RWPE2 (cell line): ENCODE data around the gene SLC24A3.

Source experiments
- ATAC-seq: fragments of 200-7000 bp; cut with Tn5 transposase; 3 replicates; pipeline ENCODE4 v1.9.1; 2021; ENCODE audit warnings: low read depth
- DNase-seq: peaks from one replicate; pipeline ENCODE4 v3.0.0-alpha.2; 2020; ENCODE audit warnings: low spot score
- H3K27ac ChIP-seq: fragments of 450-650 bp; 2 replicates; pipeline ENCODE4 v1.5.1; 2017; ENCODE audit warnings: mild to moderate bottlenecking; ENCODE audit not compliant: poor library complexity, severe bottlenecking
- H3K27me3 ChIP-seq: fragments of 250-450 bp; sonication (Bioruptor Pico); 2 replicates; pipeline ENCODE4 v1.5.1; 2021; ENCODE audit warnings: mild to moderate bottlenecking, moderate library complexity; ENCODE audit not compliant: insufficient read depth, poor library complexity, severe bottlenecking
- H3K36me3 ChIP-seq: fragments of 250-450 bp; sonication (Bioruptor Pico); 2 replicates; pipeline ENCODE4 v1.5.1; 2020; ENCODE audit warnings: low read depth, mild to moderate bottlenecking, moderate library complexity
- H3K4me1 ChIP-seq: fragments of 250-450 bp; sonication (Bioruptor Pico); 2 replicates; pipeline ENCODE4 v1.5.1; 2021; ENCODE audit warnings: mild to moderate bottlenecking, moderate library complexity; ENCODE audit not compliant: insufficient read depth, poor library complexity, severe bottlenecking
- H3K4me3 ChIP-seq: fragments of 250-450 bp; sonication (Bioruptor Pico); 2 replicates; pipeline ENCODE4 v1.5.1; 2021; ENCODE audit warnings: mild to moderate bottlenecking, moderate library complexity; ENCODE audit not compliant: severe bottlenecking
- H3K9me3 ChIP-seq: fragments of 250-450 bp; sonication (Bioruptor Pico); 2 replicates; pipeline ENCODE4 v1.5.1; 2021; ENCODE audit warnings: mild to moderate bottlenecking, moderate library complexity; ENCODE audit not compliant: severe bottlenecking
- TF ChIP-seq, protein P1 (sequence below): fragments of 450-650 bp; IDR thresholded peaks from one replicate; pipeline ENCODE4 v1.5.1; 2017; ENCODE audit warnings: mild to moderate bottlenecking, moderate library complexity; ENCODE audit not compliant: poor library complexity, severe bottlenecking

SLC24A3 gene

GRCh38 chr20:19457611-19458010 is 245.2 kb downstream of the SLC24A3 start:
- Histone ChIP-seq H3K9me3 (no peaks in the 10 kb centered on the region), H3K27ac (no peak overlapping the region), H3K4me1 (no peaks in the 10 kb centered on the region), H3K27me3 (no peaks in the 10 kb centered on the region), H3K36me3 (no peaks in the 10 kb centered on the region), H3K4me3 (no peak overlapping the region)
- ATAC-seq = no peak
- DNase-seq = no peak
- TF ChIP-seq, protein P1, sequence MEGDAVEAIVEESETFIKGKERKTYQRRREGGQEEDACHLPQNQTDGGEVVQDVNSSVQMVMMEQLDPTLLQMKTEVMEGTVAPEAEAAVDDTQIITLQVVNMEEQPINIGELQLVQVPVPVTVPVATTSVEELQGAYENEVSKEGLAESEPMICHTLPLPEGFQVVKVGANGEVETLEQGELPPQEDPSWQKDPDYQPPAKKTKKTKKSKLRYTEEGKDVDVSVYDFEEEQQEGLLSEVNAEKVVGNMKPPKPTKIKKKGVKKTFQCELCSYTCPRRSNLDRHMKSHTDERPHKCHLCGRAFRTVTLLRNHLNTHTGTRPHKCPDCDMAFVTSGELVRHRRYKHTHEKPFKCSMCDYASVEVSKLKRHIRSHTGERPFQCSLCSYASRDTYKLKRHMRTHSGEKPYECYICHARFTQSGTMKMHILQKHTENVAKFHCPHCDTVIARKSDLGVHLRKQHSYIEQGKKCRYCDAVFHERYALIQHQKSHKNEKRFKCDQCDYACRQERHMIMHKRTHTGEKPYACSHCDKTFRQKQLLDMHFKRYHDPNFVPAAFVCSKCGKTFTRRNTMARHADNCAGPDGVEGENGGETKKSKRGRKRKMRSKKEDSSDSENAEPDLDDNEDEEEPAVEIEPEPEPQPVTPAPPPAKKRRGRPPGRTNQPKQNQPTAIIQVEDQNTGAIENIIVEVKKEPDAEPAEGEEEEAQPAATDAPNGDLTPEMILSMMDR = no peak

GRCh38 chr20:19460386-19460785 is 247.9 kb downstream of the SLC24A3 start:
- TF ChIP-seq, protein P1 = no peak
- H3K27me3 ChIP-seq = no peaks in the 10 kb centered on the region
- ATAC-seq (no peak), DNase-seq (no peak)
- no peaks in the 10 kb centered on the region for H3K36me3 ChIP-seq
- H3K27ac ChIP-seq = no peak overlapping the region
- no peaks in the 10 kb centered on the region for H3K9me3 ChIP-seq
- no peak overlapping the region for H3K4me3 ChIP-seq
- H3K4me1 ChIP-seq = no peaks in the 10 kb centered on the region

DNA sequence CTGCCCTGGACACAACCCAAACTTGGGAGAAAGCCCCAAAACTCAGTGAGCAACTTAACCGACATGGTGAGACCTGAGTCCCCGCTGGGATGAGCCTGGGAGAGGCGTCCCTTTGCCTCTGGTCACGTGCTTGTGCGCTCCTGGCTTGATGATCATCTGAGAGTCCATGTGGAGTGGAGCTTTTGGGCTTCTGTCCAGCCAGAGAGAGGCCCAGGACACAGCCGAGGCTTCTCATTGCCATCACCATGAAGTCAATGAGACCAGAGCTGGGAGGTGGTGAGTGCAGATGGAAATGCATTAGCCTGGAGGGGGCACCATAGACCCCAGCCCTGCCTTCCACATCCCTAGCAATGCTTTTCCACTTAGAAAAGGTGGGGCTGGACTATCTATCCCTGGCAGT is 250.0 kb downstream of the SLC24A3 start:
- Histone ChIP-seq H3K36me3 (no peaks in the 10 kb centered on the region), H3K27me3 (no peaks in the 10 kb centered on the region), H3K4me1 (no peaks in the 10 kb centered on the region), H3K27ac (no peak overlapping the region), H3K9me3 (no peaks in the 10 kb centered on the region), H3K4me3 (no peak overlapping the region)
- DNase-seq (no peak), ATAC-seq (no peak)
- TF ChIP-seq, protein P1 = no peak

DNA sequence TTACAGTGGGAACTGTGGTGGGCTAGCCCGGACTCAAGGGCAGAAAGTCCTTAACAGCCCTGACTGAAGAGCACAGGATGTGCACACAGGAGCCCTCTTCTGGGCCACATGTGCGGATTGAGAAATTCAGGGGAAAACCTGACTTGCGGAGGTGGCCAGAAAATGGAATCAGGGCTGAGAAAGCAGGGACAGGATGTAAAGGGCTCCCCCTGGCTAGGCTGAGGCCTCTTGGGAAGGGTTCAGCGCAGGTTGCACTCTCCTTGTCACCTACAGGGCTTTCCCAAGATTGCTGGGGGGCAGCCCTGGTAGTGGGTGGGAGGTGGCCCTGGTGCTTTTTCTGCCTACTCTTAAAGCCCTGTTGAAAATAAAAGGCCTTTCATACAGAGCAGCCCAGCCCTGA is 251.2 kb downstream of the SLC24A3 start:
- TF ChIP-seq, protein P1 = no peak
- no peak; the same call in 2 of the 3 replicates for ATAC-seq
- DNase-seq = no peak

DNA sequence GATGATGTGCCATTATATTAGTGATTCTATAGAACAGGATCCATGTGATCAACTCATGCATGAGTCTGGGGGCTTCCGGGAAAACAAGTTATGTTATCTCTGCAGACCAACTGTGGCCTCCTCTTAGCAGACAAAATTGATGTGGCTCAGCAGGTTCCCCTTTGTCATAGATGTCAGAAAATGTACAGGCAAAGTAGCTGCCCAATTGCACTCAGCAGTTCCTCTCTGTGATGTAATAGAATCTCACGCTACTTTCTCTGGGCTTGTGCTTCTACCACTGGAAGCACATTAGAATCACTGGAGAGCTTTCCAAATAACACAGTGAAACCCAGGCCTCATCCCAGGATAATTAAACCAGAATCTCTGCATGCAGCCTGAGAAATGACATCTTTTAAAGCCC is 253.1 kb downstream of the SLC24A3 start:
- Histone ChIP-seq H3K27me3 (peaks cover 2% of the 10 kb centered on the region), H3K9me3 (no peaks in the 10 kb centered on the region), H3K4me1 (no peaks in the 10 kb centered on the region), H3K4me3 (no peak overlapping the region), H3K27ac (no peak overlapping the region), H3K36me3 (no peaks in the 10 kb centered on the region)
- ATAC-seq = no peak
- no peak for DNase-seq
- TF ChIP-seq, protein P1 = no peak

More for the DNA sequence above, 251.2 kb downstream of the SLC24A3 start:
- H3K4me3 ChIP-seq = no peak overlapping the region
- no peaks in the 10 kb centered on the region for H3K36me3 ChIP-seq
- no peak overlapping the region for H3K27ac ChIP-seq
- no peaks in the 10 kb centered on the region for H3K9me3 ChIP-seq
- H3K4me1 ChIP-seq = no peaks in the 10 kb centered on the region
- H3K27me3 ChIP-seq = no peaks in the 10 kb centered on the region
